NCI-H1105 (cell line): ENCODE measurements around the gene MIR17HG.
"Not testable (repeated sequence)": the region's sequence is repeated elsewhere in the genome, so short reads cannot be mapped to it uniquely, and the experiment has no call there.

Source experiments
- DNase-seq: peaks from one replicate; lab custom pipeline; 2025; lab: John Stamatoyannopoulos, UW

The MIR17HG gene

DNA sequence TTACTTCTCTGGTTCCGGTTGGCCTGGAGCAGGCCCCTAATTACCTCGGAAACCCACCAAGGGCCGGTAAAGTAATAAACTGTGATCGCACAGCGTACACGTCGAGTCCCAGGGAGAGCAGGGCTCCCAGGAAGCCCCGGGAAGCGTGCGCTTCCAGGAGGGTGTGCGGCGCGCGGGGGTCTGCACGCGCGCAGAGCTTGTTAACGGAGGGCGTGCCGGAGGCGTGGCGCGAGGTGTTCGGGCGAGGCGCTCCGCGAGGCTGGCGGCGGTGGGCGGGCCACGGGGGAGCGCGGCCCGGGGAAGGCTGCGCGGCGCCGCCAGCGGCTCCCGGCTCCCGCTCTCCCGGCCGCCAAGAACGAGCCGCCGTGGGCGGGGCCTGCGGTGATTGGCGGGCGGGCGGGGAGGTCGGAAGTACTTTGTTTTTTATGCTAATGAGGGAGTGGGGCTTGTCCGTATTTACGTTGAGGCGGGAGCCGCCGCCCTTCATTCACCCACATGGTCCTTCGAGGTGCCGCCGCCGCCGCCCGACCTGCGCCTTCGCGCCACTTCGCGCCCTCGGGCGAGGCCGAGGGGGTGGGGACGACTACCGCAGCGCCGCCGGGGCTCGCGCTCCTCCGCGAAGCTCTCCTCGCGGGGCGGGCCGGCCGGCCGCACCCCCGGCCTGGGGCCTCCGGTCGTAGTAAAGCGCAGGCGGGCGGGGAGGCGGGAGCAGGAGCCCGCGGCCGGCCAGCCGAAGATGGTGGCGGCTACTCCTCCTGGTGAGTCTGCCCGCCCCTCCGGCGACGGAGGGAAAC, at the start of gene MIR17HG:
Gene MIR17HG (plus strand): TSS at position 486 of the 794 bp plus-strand sequence.
- DNase-seq: peak; percentile 69

DNA sequence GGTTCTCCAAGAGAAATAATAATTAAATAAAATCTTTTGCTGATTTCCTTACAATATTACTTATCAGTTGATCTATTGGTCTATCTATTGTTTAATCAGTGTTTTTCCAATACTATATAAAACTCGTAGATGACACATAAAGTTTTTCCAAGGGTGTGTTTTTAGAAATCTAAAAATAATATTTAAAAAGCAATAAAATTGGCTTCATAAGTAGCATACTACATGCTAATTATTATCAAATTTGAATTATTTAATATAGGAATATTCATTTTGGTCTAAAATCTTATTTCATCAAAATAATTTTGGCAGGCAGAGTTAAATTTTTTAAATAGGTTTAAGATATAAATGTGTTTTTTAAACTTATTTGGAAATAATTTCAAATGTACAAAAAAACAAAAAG, 49.4 kb upstream of the MIR17HG start:
- DNase-seq: no peak

DNA sequence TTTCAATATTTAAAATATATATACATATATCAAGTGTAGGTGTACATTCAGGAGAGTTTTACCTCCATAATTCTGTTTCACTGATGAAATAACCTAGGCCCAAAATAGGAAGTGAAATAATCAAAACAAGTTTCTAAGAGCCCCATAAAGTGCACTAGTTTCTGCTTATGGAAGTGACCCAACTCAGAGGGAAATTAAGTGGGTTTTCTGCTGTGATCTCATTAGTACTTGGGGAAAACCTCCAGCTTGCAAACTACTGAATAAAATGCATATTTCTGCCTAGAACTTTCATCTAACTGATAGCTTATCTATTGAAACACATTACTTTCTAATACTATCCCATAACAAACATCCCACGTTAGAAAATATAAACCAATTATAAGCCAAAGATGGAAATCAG, 45.4 kb upstream of the MIR17HG start:
- no peak for DNase-seq

DNA sequence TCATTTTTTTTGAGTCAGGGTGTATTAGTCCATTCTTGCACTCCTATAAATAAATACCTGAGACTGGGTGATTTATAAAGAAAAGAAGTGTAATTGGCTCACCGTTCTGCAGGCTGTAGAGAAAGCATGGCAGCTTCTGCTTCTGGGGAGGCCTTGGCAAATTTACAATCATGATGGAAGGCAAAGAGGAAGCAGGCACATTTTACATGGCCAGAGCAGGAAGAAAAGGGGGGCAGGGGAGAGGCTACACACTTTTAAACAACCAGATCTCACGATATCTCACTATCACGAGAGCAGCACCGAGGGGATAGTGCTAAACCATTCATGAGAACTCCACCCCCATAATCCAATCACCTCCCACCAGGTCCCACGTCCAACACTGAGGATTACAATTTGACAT, 44.5 kb upstream of the MIR17HG start:
- no peak for DNase-seq

DNA sequence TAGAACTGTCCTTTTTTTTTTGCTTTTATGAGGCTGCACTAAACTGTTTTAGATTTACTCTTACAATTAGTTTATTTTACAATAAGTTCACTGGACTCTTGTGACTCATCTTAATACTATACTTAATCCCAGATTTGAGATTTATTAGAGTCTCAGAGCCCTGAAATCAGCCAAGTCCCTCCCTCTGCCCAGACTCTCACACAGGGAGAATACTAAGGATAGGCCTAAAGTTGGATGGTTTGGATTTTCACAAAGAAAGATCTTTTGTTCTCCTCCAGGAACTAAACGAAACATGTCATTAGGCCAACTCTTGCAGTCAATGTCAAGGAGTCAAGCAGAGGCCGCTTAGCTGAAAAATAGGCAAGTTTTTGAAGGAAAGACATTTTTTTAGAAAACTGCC, 42.7 kb upstream of the MIR17HG start:
- DNase-seq: no peak

DNA sequence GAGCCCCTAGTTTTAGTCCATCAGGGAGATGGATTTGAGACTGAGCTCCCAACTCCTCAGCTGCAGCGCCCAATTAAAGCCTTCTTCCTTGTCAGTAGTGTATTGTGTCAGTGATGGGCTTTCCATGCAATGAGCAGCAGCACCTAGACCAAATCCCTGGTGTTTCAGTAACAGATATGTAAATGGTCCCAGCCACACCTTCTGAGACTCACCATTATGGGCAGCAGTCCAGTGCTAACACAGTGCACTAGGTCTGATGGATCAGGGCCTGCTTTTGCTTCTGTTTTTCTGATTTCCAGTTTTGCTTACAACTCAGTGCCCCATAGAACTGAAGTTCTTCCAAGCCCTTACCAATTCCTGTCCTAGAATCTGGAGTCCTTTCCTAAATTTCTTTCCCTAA, 41.8 kb upstream of the MIR17HG start:
- DNase-seq: no peak

DNA sequence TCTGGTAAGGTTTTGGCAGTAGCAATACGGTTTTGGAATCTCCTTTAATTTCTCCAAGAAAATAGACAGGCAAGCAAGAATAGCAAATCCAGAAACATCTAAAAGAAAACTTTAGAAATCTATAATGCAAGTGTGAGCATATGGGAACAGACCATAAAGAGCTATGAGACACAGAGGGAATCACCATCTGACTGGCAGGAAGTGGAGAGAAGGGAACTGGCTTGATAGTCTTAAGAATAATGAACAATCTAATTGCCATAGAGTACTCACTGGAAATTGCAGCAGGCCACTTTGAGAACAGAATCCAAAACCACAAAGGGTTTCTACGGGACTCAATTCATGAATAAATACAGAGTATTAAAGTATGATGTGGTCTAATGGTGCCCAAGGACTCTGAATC, 39.6 kb upstream of the MIR17HG start:
- DNase-seq: no peak

DNA sequence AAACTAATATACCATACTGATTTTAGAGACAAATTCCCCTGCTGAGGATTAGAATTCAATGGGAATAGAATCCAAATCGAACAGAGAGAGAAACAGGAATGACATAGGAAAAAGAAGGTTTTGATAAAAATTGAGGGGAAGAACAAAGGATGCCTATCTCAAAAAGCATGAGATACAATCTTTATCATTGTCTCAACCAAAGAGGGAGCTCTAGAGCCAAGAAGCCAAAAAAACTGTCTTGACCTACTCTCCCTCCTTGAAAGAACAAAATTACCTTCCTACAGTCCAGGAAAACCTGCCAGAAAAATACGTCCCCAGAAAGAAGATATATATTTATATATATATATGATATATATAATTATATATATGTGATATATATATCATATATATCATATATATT, 39.2 kb upstream of the MIR17HG start:
- no peak for DNase-seq

DNA sequence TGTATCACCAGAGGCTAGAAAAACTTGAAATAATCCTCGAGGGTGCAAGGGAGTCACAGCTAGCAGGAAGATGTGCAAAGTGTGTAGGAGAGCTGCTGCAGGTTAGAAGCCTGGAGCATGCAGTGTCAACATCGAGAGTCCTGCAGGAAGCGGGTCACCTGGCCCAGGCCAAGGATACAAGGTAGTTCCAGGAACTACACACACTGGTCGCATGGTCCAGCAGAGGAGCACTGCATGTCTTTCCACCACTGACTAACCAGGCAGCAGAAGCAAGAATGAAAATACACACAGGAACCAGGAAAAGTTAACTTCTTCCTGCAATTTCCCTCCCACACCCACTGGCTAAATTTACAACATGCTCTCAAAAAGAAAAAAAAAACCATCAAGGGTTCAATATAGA, 36.0 kb upstream of the MIR17HG start:
- DNase-seq: no peak

DNA sequence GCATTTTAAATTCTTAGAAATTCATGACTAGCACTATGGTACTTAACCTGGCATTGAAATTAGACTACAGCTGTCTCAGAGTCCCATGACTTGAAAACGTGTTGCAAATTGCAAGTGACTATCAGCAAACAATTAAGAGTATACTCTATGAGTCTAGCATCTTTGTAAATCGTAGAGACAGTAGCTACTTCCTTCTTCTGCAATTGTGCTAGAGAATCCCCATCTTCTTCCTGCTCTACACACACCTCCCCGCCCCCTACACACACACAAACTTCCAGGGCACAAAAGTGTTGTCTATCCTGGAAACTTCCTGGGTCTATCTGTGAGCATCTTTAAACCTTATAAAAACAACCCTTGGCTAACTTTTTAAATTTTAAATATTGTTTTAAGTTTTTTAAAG, 35.2 kb upstream of the MIR17HG start:
- DNase-seq: no peak

DNA sequence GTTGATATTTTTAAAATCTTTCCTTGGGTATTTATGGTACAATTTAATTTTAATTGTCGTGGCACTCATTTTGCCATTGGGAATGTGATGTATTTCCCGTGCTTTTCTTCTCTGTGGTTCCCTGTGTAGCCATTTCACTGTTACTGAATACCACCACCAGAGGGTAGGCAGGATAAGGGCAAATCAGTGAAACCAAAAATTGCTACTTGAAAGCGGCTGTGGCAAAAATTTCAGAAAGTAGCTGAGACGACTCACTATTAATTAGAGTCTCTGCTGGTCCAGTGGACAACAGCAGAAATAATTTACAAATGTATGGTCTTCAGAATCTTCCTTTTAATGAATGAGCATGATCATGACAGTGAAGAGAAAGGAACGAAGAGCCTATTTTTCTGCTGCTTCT, 34.4 kb upstream of the MIR17HG start:
- no peak for DNase-seq

DNA sequence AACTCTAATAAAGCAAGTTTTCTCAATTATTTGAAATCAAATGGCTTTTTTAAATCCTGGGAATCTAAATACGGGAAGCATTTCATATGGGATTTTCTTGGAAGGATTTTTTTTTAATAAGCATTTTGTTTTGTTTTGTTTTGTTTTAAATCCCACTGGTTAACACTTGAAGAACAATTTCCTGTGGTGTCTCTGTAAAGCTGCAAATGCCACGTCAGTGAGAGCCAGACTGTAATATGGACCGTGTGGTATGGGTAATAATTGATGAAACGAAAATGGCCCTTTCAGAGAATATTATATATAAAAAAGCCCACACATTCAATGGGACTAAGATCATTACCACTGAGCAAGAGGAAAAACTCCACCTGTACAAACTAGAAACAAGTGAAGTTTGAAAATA, 33.9 kb upstream of the MIR17HG start:
- DNase-seq: no peak

DNA sequence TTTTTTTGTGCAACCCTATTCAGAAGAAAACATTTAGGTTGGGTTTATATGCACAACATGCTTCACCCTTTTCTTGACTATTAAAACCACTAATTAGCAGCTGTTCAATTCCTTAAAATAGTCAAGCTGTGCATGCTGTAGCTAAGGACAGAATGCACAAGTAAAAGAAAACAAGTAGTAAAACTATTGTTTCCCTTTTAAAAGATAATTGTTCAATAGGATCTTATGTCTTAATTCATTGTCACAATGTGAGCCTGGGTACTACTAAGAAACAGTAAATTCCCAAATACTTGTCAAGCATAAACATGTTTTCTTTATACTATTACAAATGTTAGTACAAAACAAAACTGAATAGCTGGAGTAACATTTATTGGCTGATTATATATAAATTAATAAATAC, 32.6 kb upstream of the MIR17HG start:
- no peak for DNase-seq

DNA sequence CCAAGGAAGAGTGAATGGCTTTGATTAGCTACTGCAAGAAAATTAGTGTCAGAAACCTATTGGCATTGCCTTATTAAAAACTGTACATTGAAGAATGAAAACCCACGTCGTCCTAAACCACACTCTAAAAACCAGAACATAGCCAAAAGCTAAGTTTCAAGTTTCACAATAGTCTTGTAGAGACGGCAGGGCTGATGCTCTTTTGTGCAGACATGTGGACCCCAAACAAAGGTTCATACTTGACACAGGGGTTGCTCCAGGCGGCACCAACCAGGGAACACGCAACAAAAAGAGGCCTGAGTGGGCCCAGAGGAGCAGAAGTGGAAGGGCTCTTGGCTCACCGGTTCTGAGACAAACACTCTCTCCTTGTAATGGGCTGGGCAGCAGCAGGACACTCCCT, 28.6 kb upstream of the MIR17HG start:
- no peak for DNase-seq

DNA sequence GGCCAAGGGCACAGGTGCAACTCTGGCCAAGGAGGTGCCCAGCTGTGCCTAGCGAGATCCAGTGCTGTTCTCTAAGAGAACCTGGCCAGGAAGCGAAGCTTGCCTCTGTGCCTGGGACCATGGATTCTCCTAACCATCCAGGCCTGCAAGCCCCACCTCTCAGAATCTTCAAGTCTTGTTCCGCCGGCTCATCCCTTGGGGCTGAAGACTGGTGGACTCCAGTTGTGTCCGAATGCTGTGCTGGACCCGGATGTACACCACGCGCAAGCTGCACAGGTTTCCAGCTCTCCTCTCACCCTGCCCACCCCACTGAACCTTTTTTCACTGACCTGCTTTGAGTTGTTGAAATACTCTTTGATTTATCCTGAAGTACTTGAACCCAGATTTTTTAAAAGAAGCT, 27.5 kb upstream of the MIR17HG start:
- DNase-seq: no peak

DNA sequence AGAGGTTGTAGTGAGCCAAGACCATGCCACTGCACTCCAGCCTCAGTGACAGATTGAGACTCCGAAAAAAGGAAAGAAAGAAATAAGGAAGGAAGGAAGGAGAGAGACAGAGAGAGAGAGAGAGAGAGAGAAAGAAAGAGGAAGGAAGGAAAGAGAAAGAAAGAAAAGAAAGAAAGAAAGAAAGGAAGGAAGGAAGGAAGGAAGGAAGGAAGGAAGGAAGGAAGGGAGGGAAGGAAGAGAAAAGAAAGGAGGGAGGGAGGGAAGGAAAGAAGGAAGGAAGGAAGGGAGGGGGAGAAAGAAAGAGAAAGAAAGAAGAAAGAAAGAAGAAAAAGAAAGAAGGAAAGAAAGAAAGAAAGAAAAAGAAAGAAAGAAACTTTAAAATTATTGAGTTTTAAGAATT, 26.5 kb upstream of the MIR17HG start:
- not testable (repeated sequence) for DNase-seq

DNA sequence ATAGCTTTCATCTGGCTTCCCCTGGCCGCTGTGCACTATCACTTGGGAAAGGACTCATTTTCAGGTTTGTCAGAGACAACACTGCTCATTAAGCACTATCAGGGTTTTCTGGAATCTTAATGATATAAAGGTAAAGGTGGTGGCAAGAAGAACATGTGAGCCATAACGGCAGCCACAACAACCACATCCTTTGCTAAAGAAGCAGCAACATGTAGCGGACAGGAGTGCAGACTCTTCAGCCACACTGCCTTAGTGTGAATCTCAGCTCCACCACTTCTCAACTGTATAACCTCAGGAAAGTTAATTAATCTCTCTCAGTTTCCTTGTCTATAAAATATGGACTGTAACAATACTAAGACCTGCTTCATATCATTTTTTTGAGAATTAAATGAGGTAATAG, 24.1 kb upstream of the MIR17HG start:
- DNase-seq: no peak

DNA sequence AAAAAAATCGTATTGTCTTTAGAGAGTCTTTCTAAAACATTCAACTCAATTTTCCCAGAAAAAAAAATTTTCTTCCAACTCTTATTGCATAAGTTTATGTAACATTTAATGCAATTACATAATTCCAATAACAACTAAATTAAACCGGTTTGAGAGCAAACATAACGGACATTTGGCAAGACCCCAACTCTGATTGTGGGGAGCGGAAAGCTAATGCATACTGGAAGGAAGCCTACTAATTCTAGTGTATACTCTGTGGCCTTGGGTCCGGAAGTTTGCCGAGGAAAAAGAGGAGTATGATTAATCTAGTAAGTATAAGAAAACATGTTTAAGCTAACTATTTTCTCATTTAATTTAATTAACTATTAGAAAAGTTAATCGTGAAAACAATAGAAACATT, 21.3 kb upstream of the MIR17HG start:
- no peak for DNase-seq

DNA sequence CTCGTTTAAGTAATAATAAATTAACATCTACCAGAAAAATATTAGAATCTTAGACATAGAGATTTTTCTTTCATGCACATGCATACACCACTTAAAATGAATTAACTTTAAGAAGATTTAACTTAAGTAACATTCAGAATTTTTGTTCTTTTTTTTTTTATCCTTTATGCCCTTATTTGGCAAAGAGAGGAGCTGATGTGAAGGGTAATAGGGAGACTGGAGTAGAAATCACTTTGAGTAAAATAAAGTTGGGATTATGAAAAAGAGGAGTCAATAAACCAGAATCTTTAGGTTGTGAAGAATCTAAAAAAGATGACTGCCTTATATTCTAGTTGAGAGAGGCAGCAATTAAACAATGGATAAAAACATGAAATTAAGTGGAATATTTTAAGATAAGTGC, 18.8 kb upstream of the MIR17HG start:
- no peak for DNase-seq

DNA sequence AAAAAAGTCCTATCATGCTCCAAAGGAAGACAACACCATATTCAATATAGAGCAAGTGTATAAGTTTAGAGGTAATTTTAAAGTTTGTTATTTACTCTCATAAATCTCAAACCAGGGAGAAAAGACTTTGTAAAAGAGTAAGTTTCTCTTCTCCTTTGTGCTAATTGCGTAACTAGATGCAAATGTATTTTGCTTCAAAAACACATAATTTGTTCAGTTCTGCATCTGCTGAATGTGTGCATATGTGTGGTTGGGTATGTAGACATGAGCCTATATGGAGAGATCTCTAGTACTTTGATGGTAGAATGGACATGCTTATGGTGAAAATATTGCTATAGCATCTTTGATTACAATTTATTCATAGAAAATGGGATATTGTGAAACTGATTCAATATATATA, 17.8 kb upstream of the MIR17HG start:
- DNase-seq: no peak

DNA sequence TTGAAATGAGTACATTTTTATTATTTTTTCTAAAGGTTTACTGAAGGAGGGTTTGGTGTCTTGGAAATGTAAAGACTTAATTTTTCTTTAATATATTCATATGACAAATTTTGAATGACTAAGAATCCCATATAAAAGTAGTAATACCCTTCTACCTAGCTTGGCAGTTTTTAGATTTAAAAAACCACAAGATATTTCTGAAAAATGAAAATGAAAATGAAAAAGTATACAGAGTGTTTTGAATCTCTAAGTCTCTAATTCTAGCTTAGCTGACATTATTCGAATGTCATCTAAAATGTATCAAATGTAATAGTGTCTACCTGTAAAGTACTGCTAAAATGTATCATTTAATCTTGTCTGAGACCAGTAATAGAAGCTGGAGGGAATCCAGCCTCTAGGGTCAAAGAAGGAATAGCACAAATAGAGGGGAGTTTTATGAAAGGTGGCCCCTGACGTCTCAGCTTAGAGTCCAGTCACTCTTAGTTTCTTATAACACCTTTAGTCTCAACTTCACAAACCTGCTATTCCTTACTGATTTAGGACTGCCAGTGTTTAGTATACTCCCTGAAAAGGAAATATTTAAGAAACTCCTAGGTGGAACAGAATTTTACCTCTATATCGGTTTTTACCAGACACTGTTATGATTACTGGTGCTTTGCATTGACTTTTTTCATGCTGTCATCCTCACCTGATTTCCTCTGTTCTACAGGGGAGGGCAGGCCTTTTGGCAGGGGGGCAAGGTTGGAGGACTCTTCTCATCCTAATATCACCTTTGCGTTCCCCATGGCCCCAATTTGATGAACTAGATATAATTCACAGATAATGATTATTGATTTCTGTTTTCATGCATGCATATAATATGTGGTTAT, 16.2 kb upstream of the MIR17HG start:
- DNase-seq: no peak

DNA sequence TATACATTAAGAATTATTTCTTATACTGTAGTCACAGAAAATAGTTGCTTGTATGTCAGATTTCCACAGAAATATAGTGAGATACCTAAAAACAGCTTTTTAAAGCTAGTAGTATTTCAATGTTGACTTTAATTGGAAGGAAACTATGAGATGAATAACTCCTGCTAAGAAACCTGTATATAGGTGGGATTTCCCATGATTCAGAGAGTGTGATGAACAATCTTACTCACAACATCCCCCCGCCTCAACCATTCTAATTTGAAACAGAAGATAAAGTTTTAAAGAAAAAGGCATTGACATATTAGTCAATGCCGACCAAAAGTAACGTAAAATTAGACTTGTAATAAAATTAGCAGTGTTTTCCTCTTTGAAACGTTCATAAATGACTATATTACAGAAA, 1.4 kb upstream of the MIR17HG start:
- DNase-seq: no peak

DNA sequence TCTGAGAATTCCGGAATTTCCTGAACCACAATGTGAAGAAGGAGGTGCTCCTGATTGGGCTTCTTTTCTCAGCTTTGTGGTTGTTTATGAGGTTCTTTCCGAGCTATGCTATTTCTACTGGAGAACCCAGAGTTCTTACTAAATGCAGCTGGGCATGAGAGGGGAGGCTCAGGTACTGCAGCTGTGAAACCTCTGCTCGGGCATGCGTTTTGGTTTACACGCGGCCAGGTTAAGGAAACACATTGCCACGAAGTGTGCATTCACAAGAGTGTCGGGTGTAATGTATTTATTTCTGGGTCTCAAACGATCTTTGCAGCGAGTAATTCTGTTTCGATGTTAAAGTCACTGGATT, 661 bp upstream of the MIR17HG start:
- DNase-seq: no peak
